Measurements from ENCODE around the gene AIP. TPM values are rescaled to one million over a fixed set of nuclear protein-coding genes. Genes with fewer than 3 reads are reported as not detected.

Gene AIP
- total RNA-seq, 6 donors from 2014 or later = 51.1 to 101 (median 75.3) TPM

GRCh38 chr11:67457453-67457852 lies 25.4 kb upstream of the AIP start:
- no peaks in the 10 kb centered on the region for H3K9me3 ChIP-seq

GRCh38 chr11:67458266-67458665 lies 24.6 kb upstream of the AIP start:
- no peaks in the 10 kb centered on the region for H3K27me3 ChIP-seq
- no peak for TF ChIP-seq CTCF (IDR thresholded peaks at IDR 0.05)
- no peaks in the 10 kb centered on the region for H3K9me3 ChIP-seq
- peak in 1 of 2 donors; percentile 60 for DNase-seq
- no peaks in the 10 kb centered on the region for H3K4me1 ChIP-seq
- H3K27ac ChIP-seq = no peak overlapping the region
- ATAC-seq (ENCODE audit: low FRiP score in 2 of 2) = no peak
- 91% methylated on average over 15 to 19 of the region's 19 CpGs for WGBS, 2 donors
- no peaks in the 10 kb centered on the region for H3K36me3 ChIP-seq
- no peak overlapping the region for H3K4me3 ChIP-seq

More at GRCh38 chr11:67457453-67457852, 25.4 kb upstream of the AIP start:
- Histone ChIP-seq H3K27ac (no peak overlapping the region), H3K36me3 (no peaks in the 10 kb centered on the region), H3K27me3 (no peaks in the 10 kb centered on the region), H3K4me3 (no peak overlapping the region), H3K4me1 (peaks cover 0 to 5% (median 2%) of the 10 kb centered on the region in 4 donors)
- WGBS, 2 donors = 94 to 97% methylated on average over 11 to 12 of the region's 12 CpGs
- DNase-seq (peak in 1 of 2 donors; percentile 59), ATAC-seq (ENCODE audit: low FRiP score in 2 of 2) (no peak)
- TF ChIP-seq POLR2A (IDR thresholded peaks at IDR 0.05) (no peak), EP300 (IDR thresholded peaks at IDR 0.05) (no peak), CTCF (IDR thresholded peaks at IDR 0.05) (no peak), POLR2AphosphoS5 (IDR thresholded peaks at IDR 0.05) (no peak)

GRCh38 chr11:67463186-67463585 lies 19.6 kb upstream of the AIP start:
- Histone ChIP-seq H3K27ac (peak overlapping the region in 1 of 4 donors; percentile 93), H3K9me3 (no peaks in the 10 kb centered on the region), H3K36me3 (no peaks in the 10 kb centered on the region), H3K4me1 (peaks cover 25 to 40% (median 32%) of the 10 kb centered on the region in 4 donors), H3K4me3 (no peak overlapping the region), H3K27me3 (no peaks in the 10 kb centered on the region)
- DNase-seq (no peak), ATAC-seq (ENCODE audit: low FRiP score in 2 of 2) (no peak)
- no peak for TF ChIP-seq EP300 (IDR thresholded peaks at IDR 0.05)
- WGBS, 2 donors = 93 to 98% methylated on average over 10 of the region's 10 CpGs

- Histone ChIP-seq H3K36me3 (no peaks in the 10 kb centered on the region), H3K4me1 (peaks cover 28 to 46% (median 36%) of the 10 kb centered on the region in 4 donors), H3K9me3 (no peaks in the 10 kb centered on the region), H3K4me3 (peak overlapping the region in 3 of 4 donors; percentile 54 to 60 (median 57)), H3K27ac (peak overlapping the region; percentile 85 to 96 (median 92)), H3K27me3 (no peaks in the 10 kb centered on the region)
- ATAC-seq (ENCODE audit: low FRiP score in 2 of 2) (peak; percentile 25 to 74), DNase-seq (peak; percentile 77 to 89)
- WGBS, 2 donors = 77 to 78% methylated on average over 19 to 20 of the region's 20 CpGs
- TF ChIP-seq EP300 (IDR thresholded peaks at IDR 0.05) = no peak
- TF ChIP-seq POLR2A (IDR thresholded peaks at IDR 0.05) = peak in 1 of 4 donors; percentile 60
- TF ChIP-seq CTCF (IDR thresholded peaks at IDR 0.05) = no peak
- TF ChIP-seq POLR2AphosphoS5 (IDR thresholded peaks at IDR 0.05) = peak in 1 of 2 donors; percentile 23
These were observed 19.0 kb upstream of the AIP start for GRCh38 chr11:67463680-67464410.

- peak; percentile 79 to 92 for ATAC-seq (ENCODE audit: low FRiP score in 2 of 2)
- H3K4me3 ChIP-seq = peak overlapping the region; percentile 54 to 60 (median 58)
- TF ChIP-seq EP300 (IDR thresholded peaks at IDR 0.05) (no peak), POLR2A (IDR thresholded peaks at IDR 0.05) (peak; percentile 2 to 76 (median 47)), POLR2AphosphoS5 (IDR thresholded peaks at IDR 0.05) (peak; percentile 70 to 77)
- peaks cover 30 to 48% (median 37%) of the 10 kb centered on the region in 4 donors for H3K4me1 ChIP-seq
- WGBS, 2 donors = 33 to 39% methylated on average over 7 to 17 of the region's 56 CpGs
- H3K36me3 ChIP-seq = no peaks in the 10 kb centered on the region
- no peaks in the 10 kb centered on the region for H3K9me3 ChIP-seq
- no peaks in the 10 kb centered on the region for H3K27me3 ChIP-seq
- H3K27ac ChIP-seq = peak overlapping the region; percentile 85 to 96 (median 92)
- DNase-seq = peak; percentile 95 to 96
These were observed 18.2 kb upstream of the AIP start for GRCh38 chr11:67464411-67465188.
